Omental fat pad (tissue), 4 donors: ENCODE data around the gene CLK1. TPM values are rescaled to one million over a fixed set of nuclear protein-coding genes. Genes with fewer than 3 reads are reported as not detected.
A peak's percentile ranks its signal among the peaks of the same experiment; 100 is the strongest.

Source experiments
- ATAC-seq: fragments of 150-250 bp; one replicate; pipeline ENCODE4 v1.9.1; 2016; ENCODE audit warnings: mild to moderate bottlenecking, moderate library complexity; ENCODE audit not compliant: low FRiP score
- DNase-seq: peaks from one replicate; pipeline ENCODE4 v3.0.0-alpha.2; 2019; ENCODE audit warnings: low spot score
- CTCF ChIP-seq, 3 donors: fragments of 450-650 bp; IDR thresholded peaks; one replicate each; pipeline ENCODE4 v1.5.1; 2016 to 2017; ENCODE audit warnings: antibody characterized with exemption in 3 of 3, mild to moderate bottlenecking in 3 of 3, moderate library complexity in 2 of 3
- small RNA-seq: library from RNA; depleted of rRNA; stranded (forward); fragments of <200 nt; gene quantifications from one replicate; pipeline ENCODE3, GENCODE V24; 2016
- total RNA-seq, 4 donors: library from RNA; depleted of rRNA; stranded (reverse); fragments of >200 nt; gene quantifications; one replicate each; pipeline ENCODE4 v1.1.0, GENCODE V29; 2016

CLK1 gene
- total RNA-seq, 4 donors from 2014 or later: 115 to 224 (median 126) TPM

GRCh38 chr2:200811333-200812121, 52.9 kb downstream of the CLK1 start, which contains the start of gene BZW1:
BZW1 (plus strand) TSS chr2:200811910; CDS start chr2:200813218, 1,308 bp downstream.
- DNase-seq: peak; percentile 87
- TF ChIP-seq CTCF (IDR thresholded peaks at IDR 0.05): no peak

GRCh38 chr2:200810998-200811332, 53.5 kb downstream of the CLK1 start:
- ATAC-seq: no peak
- no peak for TF ChIP-seq CTCF (IDR thresholded peaks at IDR 0.05)
- no peak for DNase-seq

More at GRCh38 chr2:200811333-200812121, 52.9 kb downstream of the CLK1 start, which contains the start of gene BZW1:
- peak; percentile 95 for ATAC-seq

- DNase-seq (no peak), ATAC-seq (peak; percentile 1)
- no peak for TF ChIP-seq CTCF (IDR thresholded peaks at IDR 0.05)
Observed at GRCh38 chr2:200810252-200810997, 54.0 kb downstream of the CLK1 start.

GRCh38 chr2:200809506-200810251, 54.8 kb downstream of the CLK1 start:
- no peak for DNase-seq
- no peak for TF ChIP-seq CTCF (IDR thresholded peaks at IDR 0.05)
- ATAC-seq: no peak

Small RNAs within 50 kb of the gene (small RNA-seq; reads per million reads assigned to genes)
- gene RF00019 (not detected), gene RNA5SP115 (not detected), gene RNU6-312P (not detected), gene RNU6-31P (not detected), gene RNU6-762P (not detected)

Other genes starting within 250 kb of the CLK1 start
- 100 to 1,000 TPM; 248 to 368 (median 315) TPM for gene BZW1, start 52.7 kb downstream of the CLK1 start, total RNA-seq
- 10 to 100 TPM; 14.7 to 39.6 (median 27.1) TPM for gene PPIL3, start 24.4 kb upstream of the CLK1 start, total RNA-seq
- gene NIF3L1, start 24.7 kb upstream of the CLK1 start, total RNA-seq: 10 to 100 TPM in 3 of 4 donors, 1 to 10 TPM in 1; 9.2 to 24.1 (median 15.6) TPM
- 10 to 100 TPM; 16.6 to 19.7 (median 18.7) TPM for gene ORC2, start 99.0 kb upstream of the CLK1 start, total RNA-seq
- gene HYCC2, start 207.0 kb upstream of the CLK1 start, total RNA-seq: 10 to 100 TPM; 17.1 to 36.9 (median 23.1) TPM
- gene NDUFB3, start 207.3 kb upstream of the CLK1 start, total RNA-seq: 10 to 100 TPM; 32.4 to 47.9 (median 45.9) TPM